Endothelial cell of umbilical vein (primary cell): ENCODE measurements around the gene LIN54. TPM values are rescaled to one million over a fixed set of nuclear protein-coding genes. Genes with fewer than 3 reads are reported as not detected.
A peak's percentile ranks its signal among the peaks of the same experiment; 100 is the strongest.

Experiments
- BruUV-seq: library from RNA; stranded (reverse); fragments of 400-500 nt; replicated peaks from 2 replicates; lab custom pipeline; 2021; lab: Mats Ljungman, UMichigan
- CTCF ChIA-PET: fragments of 300-600, 350-600 bp; sonication (Branson Sonifier 250); formaldehyde crosslinking; loops from one replicate; lab custom pipeline; 2021; ENCODE audit warnings: antibody characterized with exemption, inconsistent platforms; lab: Charles Lee
- POLR2A ChIA-PET: fragments of 300-600, 350-600 bp; sonication (Branson Sonifier 250); formaldehyde crosslinking; loops from one replicate; lab custom pipeline; 2021; ENCODE audit warnings: antibody characterized with exemption, inconsistent platforms; lab: Charles Lee
- DNase-seq: peaks from one replicate; pipeline ENCODE4 v3.0.0-alpha.2; 2011; ENCODE audit warnings: low read depth, low spot score
- FAIRE-seq: peaks from 2 replicates; lab custom pipeline; 2011; peaks lifted over from hg19 to GRCh38; lab: Jason Lieb, UNC
- H2AFZ ChIP-seq: 2 replicates; pipeline ENCODE4 v1.6.0; 2012; ENCODE audit warnings: low read depth, low read length, control low read depth, inconsistent platforms
- H3K27ac ChIP-seq: 2 replicates; pipeline ENCODE4 v1.5.1; 2011; ENCODE audit warnings: low read depth, mild to moderate bottlenecking, control low read depth, low read length, moderate library complexity; ENCODE audit not compliant: insufficient read depth
- H3K27me3 ChIP-seq, 2 experiments: 2 replicates each; pipeline versions ENCODE4 v1.6.0 to v1.6.1; 2011; ENCODE audit warnings: low read length in 2 of 2, mixed read lengths in 1 of 2; ENCODE audit not compliant: control insufficient read depth in 2 of 2, insufficient read depth in 2 of 2
- H3K36me3 ChIP-seq, 2 experiments: 2 replicates in 1 of 2; 3 replicates in 1 of 2; pipeline ENCODE4 v1.5.1; 2011; ENCODE audit warnings: low read length in 2 of 2, mild to moderate bottlenecking in 1 of 2, moderate library complexity in 1 of 2; ENCODE audit not compliant: control insufficient read depth in 2 of 2, insufficient read depth in 2 of 2; ENCODE audit errors: extremely low read depth in 1 of 2
- H3K4me1 ChIP-seq: 3 replicates; pipeline ENCODE4 v1.5.1; 2011; ENCODE audit warnings: mild to moderate bottlenecking, low read length; ENCODE audit not compliant: control insufficient read depth, insufficient read depth; ENCODE audit errors: extremely low read depth
- H3K4me2 ChIP-seq: 2 replicates; pipeline ENCODE4 v1.6.1; 2011; ENCODE audit warnings: low read length, control low read depth, mixed read lengths; ENCODE audit not compliant: insufficient read depth
- H3K4me3 ChIP-seq, 3 experiments: fragments of 200-600 bp in 1 of 3; sonication (generic), shearing (Covaris generic) in 1 of 3; replicated peaks in 1 of 3; 2 replicates each; pipeline ENCODE4 v1.5.1; 2011 to 2016; ENCODE audit warnings: control low read depth in 3 of 3, low read length in 3 of 3, mild to moderate bottlenecking in 2 of 3, inconsistent platforms in 1 of 3, low read depth in 1 of 3, moderate library complexity in 1 of 3; ENCODE audit not compliant: insufficient read depth in 1 of 3
- H3K79me2 ChIP-seq: 2 replicates; pipeline ENCODE4 v1.6.0; 2012; ENCODE audit warnings: low read length, inconsistent platforms; ENCODE audit not compliant: control insufficient read depth, insufficient read depth
- H3K9ac ChIP-seq: replicated peaks from 2 replicates; pipeline ENCODE3; 2011; ENCODE audit warnings: low read length, control low read depth; ENCODE audit not compliant: insufficient read depth; ENCODE audit errors: extremely low read depth
- H3K9me1 ChIP-seq: replicated peaks from 3 replicates; pipeline ENCODE4 v1.6.0; 2011; ENCODE audit warnings: mild to moderate bottlenecking, low read length; ENCODE audit not compliant: control insufficient read depth, insufficient read depth; ENCODE audit errors: extremely low read depth
- H3K9me3 ChIP-seq: replicated peaks from 2 replicates; pipeline ENCODE4 v1.5.1; 2012; ENCODE audit warnings: low read length, inconsistent platforms; ENCODE audit not compliant: control insufficient read depth, insufficient read depth
- H4K20me1 ChIP-seq: replicated peaks from 2 replicates; pipeline ENCODE3; 2011; ENCODE audit warnings: mild to moderate bottlenecking, low read length; ENCODE audit not compliant: control insufficient read depth, insufficient read depth; ENCODE audit errors: extremely low read depth
- CTCF ChIP-seq, 2 donors: IDR thresholded peaks; 1 replicate in 1 of 2; 2 replicates in 1 of 2; pipeline ENCODE4 v1.5.1; 2011; ENCODE audit warnings: low read length in 2 of 2, mild to moderate bottlenecking in 2 of 2, moderate library complexity in 2 of 2, control low read depth in 1 of 2, inconsistent platforms in 1 of 2, low read depth in 1 of 2; ENCODE audit not compliant: insufficient read depth in 1 of 2; ENCODE audit errors: extremely low read depth in 1 of 2
- EZH2 ChIP-seq: IDR thresholded peaks from 2 replicates; pipeline ENCODE4 v1.6.1; 2012; ENCODE audit warnings: borderline replicate concordance, low read depth, mild to moderate bottlenecking, moderate library complexity, low read length, inconsistent platforms; ENCODE audit not compliant: severe bottlenecking
- FOS ChIP-seq: IDR thresholded peaks from 2 replicates; pipeline ENCODE4 v1.6.1; 2011; ENCODE audit warnings: mild to moderate bottlenecking, low read length, moderate library complexity, borderline replicate concordance; ENCODE audit not compliant: insufficient read depth
- GATA2 ChIP-seq: IDR thresholded peaks from 2 replicates; pipeline ENCODE4 v1.7.0; 2011; ENCODE audit warnings: low read depth, mild to moderate bottlenecking, moderate library complexity, mixed read lengths, low read length; ENCODE audit not compliant: insufficient read length, insufficient read depth
- JUN ChIP-seq: IDR thresholded peaks from 2 replicates; pipeline ENCODE4 v1.6.1; 2011; ENCODE audit warnings: borderline replicate concordance, low read depth; ENCODE audit not compliant: insufficient read length, insufficient read depth
- MYC ChIP-seq: IDR thresholded peaks from one replicate; pipeline ENCODE4 v1.6.1; 2011; ENCODE audit warnings: mild to moderate bottlenecking, low read depth, low read length
- POLR2A ChIP-seq: IDR thresholded peaks from 2 replicates; pipeline ENCODE4 v1.6.1; 2012; ENCODE audit warnings: low read depth, mild to moderate bottlenecking, control low read depth, low read length
- POLR2AphosphoS5 ChIP-seq: IDR thresholded peaks from 2 replicates; pipeline ENCODE4 v1.6.1; 2012; ENCODE audit warnings: low read depth, mild to moderate bottlenecking, control low read depth, low read length, moderate library complexity; ENCODE audit not compliant: insufficient read depth
- dilution Hi-C: fragments of 300-500 bp; cut with MboI; formaldehyde crosslinking; loops from one replicate; pipeline ENCODE4 v1.15.0; 2019; ENCODE audit warnings: low sequenced_read_pairs; ENCODE audit not compliant: extremely low pct_ligation_motif_present
- intact Hi-C: fragments of 100-400 bp; cut with micrococcal nuclease; formaldehyde crosslinking; loops from one replicate; pipeline ENCODE4 v1.10.0; 2022
- polyA plus RNA-seq, 4 experiments: library from polyadenylated mRNA; depleted of rRNA in 3 of 4; stranded (reverse) in 3 of 4; unstranded in 1 of 4; fragments of >200 nt; gene quantifications; 2 replicates each; pipeline versions ENCODE4 v1.2.1 to v1.2.3, GENCODE V29; 2011 to 2012; ENCODE audit warnings: missing spikeins in 1 of 4
- total RNA-seq: library from RNA; stranded (reverse); gene quantifications from 2 replicates; pipeline ENCODE4 v1.2.3, GENCODE V29; 2021
- TF ChIP-seq, protein P1 (sequence below): IDR thresholded peaks from 2 replicates; pipeline ENCODE4 v1.6.1; 2011; ENCODE audit not compliant: insufficient read depth, insufficient read length

LIN54 gene
- total and polyA plus RNA-seq, 2 donors (not counting 3 experiments of a cell fraction or from before 2014, with no cell fraction given), result 6.2 to 15.7 TPM

DNA sequence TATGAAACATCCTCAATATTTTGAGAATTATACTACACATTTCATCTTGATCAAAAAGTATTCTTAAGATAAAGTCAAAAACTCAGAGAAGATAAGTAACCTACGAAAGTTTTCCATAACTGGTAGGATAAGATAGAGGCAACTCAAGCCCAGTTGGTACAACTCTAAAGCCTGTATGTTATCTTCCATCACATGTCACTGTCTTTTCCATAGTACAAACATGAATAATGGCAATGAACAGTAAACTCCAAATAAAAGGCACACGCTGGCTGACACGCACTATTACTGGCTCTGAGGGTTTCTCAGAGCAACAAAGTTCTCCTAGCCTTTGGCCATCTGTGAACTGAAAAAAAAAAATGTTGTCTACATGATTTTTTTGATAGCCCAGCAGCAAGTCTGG is 27.2 kb downstream of the LIN54 start:
- no peak overlapping the region for H3K27ac ChIP-seq
- ChIA-PET CTCF (no interaction called here), POLR2A (no interaction called here)
- no peaks in the 10 kb centered on the region for H4K20me1 ChIP-seq
- TF ChIP-seq FOS (no peak), POLR2AphosphoS5 (no peak), GATA2 (no peak), CTCF (IDR thresholded peaks at IDR 0.05; ENCODE audit: extremely low read depth in 1 of 2, insufficient read depth in 1 of 2, low read depth in 1 of 2, low read length in 2 of 2) (no peak)
- no peaks in the 10 kb centered on the region for H3K9me1 ChIP-seq
- DNase-seq (no peak), FAIRE-seq (no peak)
- peaks cover 21% of the 10 kb centered on the region for H3K79me2 ChIP-seq
- no peak overlapping the region for H3K4me2 ChIP-seq
- no peak overlapping the region for H3K4me3 ChIP-seq
- no peak overlapping the region for H3K9ac ChIP-seq
- no peaks in the 10 kb centered on the region for H3K27me3 ChIP-seq
- peaks cover 22% of the 10 kb centered on the region for H3K4me1 ChIP-seq
- no peaks in the 10 kb centered on the region for H3K36me3 ChIP-seq
- no TSS peak for BruUV-seq
- H3K9me3 ChIP-seq, result no peaks in the 10 kb centered on the region
- dilution Hi-C loops (no loop called here), intact Hi-C loops (no loop called here)
- no peak overlapping the region for H2AFZ ChIP-seq

DNA sequence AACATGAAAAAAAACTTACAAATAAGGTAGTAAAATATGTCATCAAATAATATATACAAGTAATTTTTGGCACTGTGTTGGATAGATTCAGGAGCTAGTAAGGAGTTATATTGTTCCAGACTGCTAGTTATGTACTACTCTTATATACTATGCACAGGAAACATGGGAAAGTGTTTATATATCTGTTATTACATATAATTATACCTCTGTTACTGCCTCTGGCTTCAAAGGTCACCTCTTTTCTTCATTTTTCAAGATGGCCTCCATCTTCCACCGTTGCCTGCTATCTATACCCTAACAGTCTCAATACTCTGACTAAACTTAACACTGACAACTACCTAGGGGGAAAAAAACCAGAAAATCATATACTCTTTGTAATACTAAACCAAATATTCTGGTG is 29.5 kb downstream of the LIN54 start:
- no peak for DNase-seq
- POLR2A ChIA-PET, result no interaction called here
- Histone ChIP-seq H3K9me1 (no peaks in the 10 kb centered on the region), H3K4me2 (no peak overlapping the region), H3K36me3 (no peaks in the 10 kb centered on the region), H3K9ac (no peak overlapping the region), H3K79me2 (peaks cover 2% of the 10 kb centered on the region), H4K20me1 (no peaks in the 10 kb centered on the region), H3K27ac (peak overlapping the region; percentile 41), H2AFZ (no peak overlapping the region), H3K4me1 (peaks cover 23% of the 10 kb centered on the region), H3K4me3 (no peak overlapping the region), H3K27me3 (no peaks in the 10 kb centered on the region), H3K9me3 (no peaks in the 10 kb centered on the region)
- no TSS peak for BruUV-seq
- dilution Hi-C loops, result no loop called here
- CTCF ChIA-PET, result interaction anchor here (1.8 to 2.5 kb wide), 2 partner anchors 9 to 13 kb away, joined by 7 to 8 read pairs; no protein-coding TSS in a partner anchor
- intact Hi-C loops, result no loop called here
- TF ChIP-seq POLR2AphosphoS5 (no peak), JUN (no peak), POLR2A (no peak), FOS (no peak), MYC (no peak), GATA2 (no peak), CTCF (IDR thresholded peaks at IDR 0.05; ENCODE audit: extremely low read depth in 1 of 2, insufficient read depth in 1 of 2, low read depth in 1 of 2, low read length in 2 of 2) (no peak), EZH2 (no peak)
- TF ChIP-seq, protein P1, sequence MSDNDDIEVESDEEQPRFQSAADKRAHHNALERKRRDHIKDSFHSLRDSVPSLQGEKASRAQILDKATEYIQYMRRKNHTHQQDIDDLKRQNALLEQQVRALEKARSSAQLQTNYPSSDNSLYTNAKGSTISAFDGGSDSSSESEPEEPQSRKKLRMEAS, result no peak
- FAIRE-seq, result no peak
